HG02870 (cell line): ENCODE results near the gene OSTF1.
A peak's percentile ranks its signal among the peaks of the same experiment; 100 is the strongest.

Experiments
- ATAC-seq: cut with Tn5 transposase; IDR thresholded peaks from one replicate; pipeline ENCODE4 v1.9.1; 2021; ENCODE audit warnings: mild to moderate bottlenecking, moderate library complexity; ENCODE audit not compliant: unreplicated experiment

The OSTF1 gene

DNA sequence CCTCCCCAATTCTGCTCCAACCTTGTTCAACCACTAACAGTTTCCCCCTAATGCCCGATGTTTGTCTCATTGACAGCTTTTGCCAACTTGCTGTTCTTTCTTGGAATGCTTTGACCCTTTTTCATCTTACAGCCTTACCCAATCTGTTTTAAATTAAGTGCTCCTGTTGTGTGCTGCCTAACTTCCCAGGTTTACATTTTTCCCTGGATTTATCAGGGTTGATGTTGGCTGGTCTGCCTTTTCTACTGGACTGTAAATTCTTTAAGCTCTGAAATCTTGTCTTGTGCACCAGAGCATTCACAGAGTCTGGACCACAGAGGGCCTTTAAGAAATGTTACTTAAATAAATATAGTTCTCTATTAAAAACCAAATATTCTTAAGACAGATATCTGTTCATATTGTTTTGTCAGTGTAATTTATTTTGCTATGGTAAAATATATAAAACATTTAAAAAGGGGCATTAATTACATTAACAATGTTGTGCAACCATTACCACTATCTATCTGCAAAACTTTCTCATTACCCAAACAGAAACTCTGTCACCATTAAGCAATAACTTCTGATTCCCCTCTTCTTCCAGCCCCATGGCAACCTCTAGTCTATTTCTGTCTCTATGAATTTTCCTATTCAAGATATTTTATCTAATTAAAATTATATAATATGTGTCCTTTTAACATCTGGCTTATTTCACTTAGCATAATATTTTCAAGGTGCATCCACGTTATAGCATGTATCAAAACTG is 73.0 kb downstream of the OSTF1 start:
- no peak for ATAC-seq

- ATAC-seq = no peak
These were observed 75.5 kb downstream of the OSTF1 start for GRCh38 chr9:75163764-75164163.

DNA sequence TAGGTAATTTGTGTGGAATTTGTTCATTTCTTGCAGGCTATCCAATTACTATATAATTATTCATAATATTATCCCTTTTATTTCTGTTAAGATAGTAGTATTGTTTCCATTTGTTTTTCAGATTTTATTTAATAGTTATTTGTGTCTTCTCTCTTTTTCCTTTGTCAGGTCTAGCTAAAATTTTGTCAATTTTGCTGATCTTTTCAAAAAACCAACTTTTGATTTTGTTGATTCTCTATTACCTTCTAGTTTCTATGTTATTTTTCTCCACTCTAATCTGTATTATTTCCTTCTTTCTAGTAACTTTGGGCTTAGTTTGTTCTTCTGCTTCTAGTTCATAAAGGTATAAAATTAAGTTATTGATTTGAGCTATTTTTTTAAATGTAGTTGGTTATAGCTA is 76.3 kb downstream of the OSTF1 start:
- no peak for ATAC-seq

DNA sequence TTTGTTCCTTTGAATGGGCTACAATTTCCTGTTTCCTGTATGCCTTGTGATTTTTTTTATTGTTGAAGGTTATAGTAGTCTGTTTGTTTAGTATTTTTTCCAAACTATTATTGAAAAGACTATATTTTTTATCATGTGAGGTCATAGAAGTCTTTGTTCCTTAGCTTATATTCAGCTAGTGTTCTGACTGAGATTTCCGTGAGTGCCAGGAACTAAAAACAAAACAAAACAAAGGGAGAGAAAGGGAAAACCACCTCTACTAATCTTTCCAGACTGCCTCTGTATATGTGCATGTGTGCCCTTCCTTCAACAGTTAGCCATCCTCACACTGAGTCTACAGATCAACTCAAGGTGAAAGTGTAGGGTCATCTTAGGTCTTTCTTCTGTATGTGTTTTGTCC is 79.0 kb downstream of the OSTF1 start:
- no peak for ATAC-seq

- no peak for ATAC-seq
These were observed 80.2 kb downstream of the OSTF1 start for GRCh38 chr9:75168270-75169178.

DNA sequence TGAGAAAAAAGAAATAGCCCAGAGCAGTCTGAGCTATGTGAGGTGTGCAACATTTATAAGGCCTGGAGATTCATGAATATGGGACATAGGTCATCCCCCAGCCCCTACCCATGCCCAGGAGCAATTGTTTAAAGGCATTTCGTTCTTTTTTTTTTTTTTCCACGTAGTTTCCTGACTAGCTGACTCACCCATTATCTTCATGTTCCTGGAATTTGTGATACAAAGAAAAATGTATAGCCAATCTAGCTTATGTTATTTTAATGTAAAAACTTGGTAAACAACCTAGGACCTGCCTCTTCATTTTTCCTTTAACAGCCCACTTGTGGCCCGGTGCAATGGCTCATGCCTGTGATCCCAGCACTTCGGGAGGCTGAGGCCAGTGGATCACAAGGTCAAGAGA is 81.3 kb downstream of the OSTF1 start:
- no peak for ATAC-seq

DNA sequence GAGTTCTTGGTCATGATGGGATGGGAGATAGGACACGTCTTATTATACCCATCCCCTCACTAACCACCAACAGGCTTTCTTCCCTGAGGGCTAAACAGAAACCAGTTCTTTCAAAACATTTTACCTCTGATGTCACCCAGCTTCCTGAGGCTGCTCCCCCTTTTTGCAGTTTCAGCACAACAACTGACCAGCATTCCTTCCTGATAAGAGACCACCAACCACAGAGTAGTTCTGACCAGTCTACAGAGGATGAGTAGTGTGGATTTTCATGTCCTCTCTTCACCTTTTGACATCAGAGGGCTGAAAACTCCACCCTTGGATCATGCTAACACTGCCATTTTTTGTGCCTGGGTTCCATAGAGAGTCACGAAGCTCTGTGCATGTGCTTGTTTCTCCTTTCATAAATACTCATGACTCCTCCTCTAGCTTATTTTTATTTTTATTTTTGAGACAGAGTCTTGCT is 82.6 kb downstream of the OSTF1 start:
- no peak for ATAC-seq

GRCh38 chr9:75175395-75175794 is 87.1 kb downstream of the OSTF1 start:
- ATAC-seq = no peak

- ATAC-seq = no peak
These were observed 87.7 kb downstream of the OSTF1 start for GRCh38 chr9:75176037-75176436.

DNA sequence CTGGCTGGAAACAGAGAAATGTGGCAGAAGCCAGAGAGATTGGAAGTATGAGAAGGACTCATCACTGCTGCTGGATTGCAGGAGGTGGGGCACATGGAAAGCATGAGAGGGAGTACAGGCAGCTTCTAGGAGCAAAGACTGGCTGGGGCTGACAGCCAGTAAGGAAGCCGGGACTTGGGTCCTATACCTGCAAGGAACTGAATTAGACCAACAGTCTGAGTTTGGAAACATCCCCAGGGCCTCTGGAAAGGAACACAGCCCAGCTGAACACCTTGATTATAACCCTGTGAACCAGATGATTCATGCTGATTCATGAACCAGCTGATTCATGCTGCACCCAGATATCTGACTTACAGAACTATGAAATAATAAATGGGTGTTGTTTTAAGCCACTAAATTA is 93.4 kb downstream of the OSTF1 start:
- ATAC-seq = no peak

- no peak for ATAC-seq
These were observed 95.0 kb downstream of the OSTF1 start for GRCh38 chr9:75183306-75183705.

- ATAC-seq = no peak
These were observed 96.2 kb downstream of the OSTF1 start for GRCh38 chr9:75184471-75184870.

GRCh38 chr9:75185585-75186170 is 97.4 kb downstream of the OSTF1 start:
- peak; percentile 65 for ATAC-seq

DNA sequence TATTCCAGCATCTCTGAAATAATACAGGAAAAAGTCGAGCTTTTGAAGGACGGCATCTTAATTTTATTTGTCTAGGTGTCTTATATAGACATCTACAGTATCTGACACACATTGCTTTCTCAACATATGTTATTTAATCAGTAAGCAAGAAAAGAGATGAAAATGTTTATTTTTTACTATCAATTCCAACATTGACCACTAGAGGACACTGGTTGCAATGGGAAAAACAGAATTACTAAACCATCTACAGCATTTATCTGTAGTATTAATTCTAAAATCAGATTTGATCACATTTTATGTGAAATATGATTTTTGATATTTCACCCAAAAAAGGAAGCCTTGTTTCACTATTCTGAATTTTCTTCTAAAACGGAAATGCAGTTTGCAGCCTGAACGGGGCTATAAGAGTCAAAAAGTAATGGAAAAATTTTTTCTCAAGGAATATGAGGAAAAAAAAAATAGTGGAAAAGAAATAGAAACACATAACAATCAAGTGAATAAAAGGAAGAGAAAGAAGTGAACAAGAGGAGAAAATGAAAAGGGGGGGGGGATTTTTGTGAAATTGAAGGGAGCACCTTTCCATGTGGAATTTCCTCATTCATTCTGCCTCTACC is 98.6 kb downstream of the OSTF1 start:
- no peak for ATAC-seq

GRCh38 chr9:75188756-75189155 is 100.4 kb downstream of the OSTF1 start:
- ATAC-seq = no peak

- ATAC-seq = no peak
These were observed 102.4 kb downstream of the OSTF1 start for GRCh38 chr9:75190762-75191161.
